Fibroblast of villous mesenchyme (primary cell): Measurements from ENCODE around the gene AFDN. TPM values are rescaled to one million over a fixed set of nuclear protein-coding genes. Genes with fewer than 3 reads are reported as not detected.

Source experiments
- DNase-seq: peaks from one replicate; pipeline ENCODE4 v3.0.0-alpha.2; 2010; ENCODE audit warnings: low read depth
- H3K4me3 ChIP-seq: 2 replicates; pipeline ENCODE4 v1.5.1; 2011; ENCODE audit warnings: low read depth, mild to moderate bottlenecking, low read length
- total RNA-seq: library from RNA; depleted of rRNA; stranded (reverse); fragments of >200 nt; gene quantifications from 2 replicates; pipeline ENCODE4 v1.2.3, GENCODE V29; 2012
- TF ChIP-seq, protein P1 (sequence below): IDR thresholded peaks from 2 replicates; pipeline ENCODE4 v1.5.1; 2012; ENCODE audit warnings: low read depth, mild to moderate bottlenecking, low read length; ENCODE audit not compliant: insufficient read depth

Gene AFDN
- total RNA-seq, 1 donor = 37.1 TPM

DNA sequence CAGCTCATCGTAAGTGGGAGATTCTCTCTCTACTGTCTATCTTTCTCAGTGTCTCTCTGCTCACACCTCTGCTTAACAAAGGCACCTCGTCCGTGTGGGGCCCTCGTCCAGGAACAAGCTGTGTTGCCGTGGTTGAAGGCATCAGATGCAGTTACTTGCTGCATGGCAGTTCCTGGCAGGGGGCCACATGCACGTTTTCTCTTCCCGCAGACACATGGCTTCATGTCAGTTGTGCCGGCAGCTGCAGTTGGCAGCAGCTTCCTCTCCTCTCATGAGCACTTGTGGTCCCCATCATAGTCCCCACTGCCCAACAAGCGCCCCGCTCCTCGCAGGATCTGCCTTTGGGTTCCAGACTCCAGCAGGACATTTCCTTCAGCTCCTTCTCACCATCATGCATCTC lies 7.1 kb upstream of the AFDN start:
- no peak for DNase-seq
- H3K4me3 ChIP-seq = no peak overlapping the region
- TF ChIP-seq, protein P1, sequence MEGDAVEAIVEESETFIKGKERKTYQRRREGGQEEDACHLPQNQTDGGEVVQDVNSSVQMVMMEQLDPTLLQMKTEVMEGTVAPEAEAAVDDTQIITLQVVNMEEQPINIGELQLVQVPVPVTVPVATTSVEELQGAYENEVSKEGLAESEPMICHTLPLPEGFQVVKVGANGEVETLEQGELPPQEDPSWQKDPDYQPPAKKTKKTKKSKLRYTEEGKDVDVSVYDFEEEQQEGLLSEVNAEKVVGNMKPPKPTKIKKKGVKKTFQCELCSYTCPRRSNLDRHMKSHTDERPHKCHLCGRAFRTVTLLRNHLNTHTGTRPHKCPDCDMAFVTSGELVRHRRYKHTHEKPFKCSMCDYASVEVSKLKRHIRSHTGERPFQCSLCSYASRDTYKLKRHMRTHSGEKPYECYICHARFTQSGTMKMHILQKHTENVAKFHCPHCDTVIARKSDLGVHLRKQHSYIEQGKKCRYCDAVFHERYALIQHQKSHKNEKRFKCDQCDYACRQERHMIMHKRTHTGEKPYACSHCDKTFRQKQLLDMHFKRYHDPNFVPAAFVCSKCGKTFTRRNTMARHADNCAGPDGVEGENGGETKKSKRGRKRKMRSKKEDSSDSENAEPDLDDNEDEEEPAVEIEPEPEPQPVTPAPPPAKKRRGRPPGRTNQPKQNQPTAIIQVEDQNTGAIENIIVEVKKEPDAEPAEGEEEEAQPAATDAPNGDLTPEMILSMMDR = no peak

DNA sequence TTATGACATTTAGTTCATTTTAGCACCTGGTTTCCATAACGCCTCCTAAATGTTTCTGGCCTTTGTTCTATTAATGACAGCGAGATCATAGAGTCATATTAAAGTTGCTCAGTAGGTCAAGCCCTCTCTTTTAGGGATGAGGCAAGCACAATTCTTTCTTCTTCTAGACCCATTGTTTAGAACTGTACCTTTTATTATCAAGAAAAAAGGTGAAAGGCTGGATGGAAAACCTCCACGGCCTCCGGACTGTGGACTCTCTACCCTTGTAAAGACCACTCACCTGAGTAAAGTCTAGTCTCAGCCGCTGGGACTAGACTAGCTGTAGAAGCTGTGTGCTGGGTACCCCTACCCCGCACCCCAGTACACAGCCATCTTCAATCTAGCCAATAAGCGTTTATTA lies 6.0 kb upstream of the AFDN start:
- no peak overlapping the region for H3K4me3 ChIP-seq
- TF ChIP-seq, protein P1 = no peak
- no peak for DNase-seq

DNA sequence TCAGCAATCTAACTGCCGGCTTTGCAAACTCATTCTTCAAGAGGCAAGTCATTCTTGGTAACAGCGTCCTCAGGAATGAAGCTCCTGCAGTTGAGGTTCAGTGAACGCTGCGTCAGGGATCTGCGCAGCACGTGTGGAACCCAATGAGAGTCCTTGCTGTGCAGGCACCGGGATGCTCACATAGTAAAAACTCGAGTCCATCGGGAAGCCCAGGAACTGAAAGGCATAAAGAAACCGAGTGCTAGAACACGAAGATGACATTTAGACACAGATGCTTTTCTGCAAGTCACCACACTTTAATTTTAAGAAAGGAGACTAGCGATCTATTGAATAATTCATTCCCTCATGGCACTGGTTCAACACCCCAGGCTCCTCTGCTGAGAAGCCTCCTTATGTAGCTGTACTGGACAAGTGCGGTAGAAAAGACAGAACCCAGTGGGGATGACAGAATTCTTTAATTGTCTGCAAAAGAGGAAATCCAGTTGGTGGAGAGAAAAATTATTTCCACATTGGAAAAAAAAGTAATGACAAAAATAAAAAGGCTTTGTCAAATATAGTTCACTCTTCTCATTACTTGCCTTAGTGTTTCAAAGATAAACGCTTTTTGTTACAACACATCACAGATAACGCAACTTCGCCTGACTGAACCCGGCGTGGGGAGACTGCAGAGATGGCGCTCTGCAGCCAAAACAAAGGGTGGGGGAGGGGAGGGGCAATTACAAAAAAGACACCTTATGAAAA lies 1.9 kb upstream of the AFDN start:
- H3K4me3 ChIP-seq = no peak overlapping the region
- TF ChIP-seq, protein P1 = no peak
- peak; percentile 27 for DNase-seq

DNA sequence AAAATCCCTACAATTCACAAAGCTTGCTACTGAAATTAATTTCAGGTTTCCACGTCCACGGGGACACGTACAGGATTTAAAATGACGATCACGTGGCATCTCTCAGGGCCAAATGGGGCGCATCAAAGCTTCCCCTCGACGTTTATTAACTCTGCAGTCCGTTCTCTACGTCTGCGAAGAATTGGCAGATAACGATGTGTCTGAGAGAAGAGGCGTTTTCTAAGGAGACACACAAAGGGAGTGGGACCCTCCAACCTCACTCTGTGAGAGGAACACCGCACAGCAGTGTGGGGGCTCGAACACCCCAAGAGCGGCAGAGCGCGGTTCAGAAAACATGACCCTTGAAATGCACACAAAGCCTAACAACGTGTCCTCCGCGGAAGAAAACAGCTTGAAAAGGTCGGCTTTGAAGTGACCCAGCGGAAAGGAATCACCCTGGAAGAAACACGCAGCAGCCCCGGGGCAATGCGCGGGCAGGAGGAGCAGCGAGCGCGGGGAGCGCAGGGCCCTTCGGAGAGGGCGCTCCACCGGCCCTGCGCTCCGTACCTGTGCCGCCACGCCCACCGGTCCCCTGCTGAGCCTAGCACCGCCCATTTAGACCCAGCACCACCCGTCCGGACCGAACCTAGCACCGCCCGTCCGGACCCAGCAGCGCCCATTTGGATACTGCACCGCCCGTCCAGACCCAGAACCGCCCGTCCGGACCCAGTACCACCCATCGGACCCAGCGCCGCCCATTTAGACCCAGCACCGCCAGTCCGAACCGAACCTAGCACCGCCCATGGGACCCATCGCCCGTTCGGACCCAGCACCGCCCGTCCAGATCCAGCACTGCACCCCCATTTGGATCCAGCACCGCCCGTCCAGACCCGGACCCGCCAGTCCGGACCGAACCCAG lies 1.1 kb upstream of the AFDN start:
- H3K4me3 ChIP-seq = peak overlapping the region; percentile 85
- peak; percentile 28 for DNase-seq
- TF ChIP-seq, protein P1 = no peak

DNA sequence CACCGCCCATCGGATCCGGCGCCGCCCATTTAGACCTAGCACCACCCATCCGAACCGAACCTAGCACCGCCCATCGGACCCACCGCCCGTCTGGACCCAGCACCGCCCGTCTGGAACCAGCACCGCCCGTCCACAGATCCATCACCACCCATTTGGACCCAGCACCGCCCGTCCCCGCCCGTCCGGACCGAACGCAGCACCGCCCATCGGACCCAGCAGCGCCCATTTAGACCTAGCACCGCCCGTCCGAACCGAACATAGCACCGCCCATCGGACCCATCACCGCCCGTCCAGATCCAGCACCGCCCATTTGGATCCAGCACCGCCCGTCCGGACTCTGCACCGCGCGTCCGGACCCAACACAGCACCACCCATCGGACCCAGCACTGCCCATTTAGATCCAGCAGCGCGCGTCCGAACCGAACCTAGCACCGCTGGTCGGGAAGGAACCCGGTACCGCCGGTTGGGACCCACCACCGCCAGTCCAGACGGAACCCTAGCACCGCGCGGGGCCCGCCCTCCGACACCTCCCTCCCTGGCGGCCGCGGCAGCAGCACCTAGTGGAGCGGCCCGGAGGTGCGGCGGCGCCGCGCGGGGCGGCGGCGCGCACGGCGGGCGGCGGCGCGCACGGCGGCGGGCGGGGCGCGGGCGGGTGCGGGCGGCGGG lies 348 bp upstream of the AFDN start:
- H3K4me3 ChIP-seq = peak overlapping the region; percentile 85
- TF ChIP-seq, protein P1 = peak; percentile 42
- peak; percentile 38 for DNase-seq

DNA sequence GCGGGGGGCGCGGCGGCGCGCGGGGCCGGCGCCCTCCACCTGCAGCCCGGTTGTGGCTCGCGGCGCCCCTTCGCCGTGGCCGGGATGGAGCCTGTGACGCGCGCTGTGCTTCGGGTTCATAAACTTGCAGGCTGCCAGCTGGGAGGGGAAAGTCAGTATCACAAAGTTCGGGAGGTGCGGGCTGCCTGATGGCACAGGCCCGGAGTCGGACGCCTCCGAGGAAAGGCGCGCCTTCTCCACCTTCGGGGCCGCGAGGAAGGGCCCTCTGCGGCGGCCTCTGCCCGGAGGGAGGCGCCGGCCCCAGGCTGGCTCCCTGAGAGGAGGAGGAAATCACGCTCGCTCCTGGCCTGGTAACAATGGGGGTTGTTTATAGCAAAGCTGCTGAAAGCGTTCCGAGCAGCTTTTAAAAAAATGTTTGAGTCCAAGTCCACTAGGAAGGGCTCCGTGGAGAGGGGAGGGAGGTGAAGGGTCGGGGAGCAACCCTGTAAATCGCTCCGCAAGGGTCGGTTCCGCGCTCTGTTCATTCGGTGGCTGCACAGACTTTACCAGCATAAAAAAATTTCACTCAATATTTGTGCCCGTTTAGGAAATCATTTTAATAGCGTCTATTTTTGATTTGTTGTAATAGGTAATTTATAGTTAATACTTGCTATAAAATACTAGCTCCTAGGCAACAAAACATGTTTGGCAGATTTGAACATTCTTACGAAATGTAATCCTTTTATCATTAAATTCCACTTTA lies 1.0 kb downstream of the AFDN start:
- peak overlapping the region; percentile 69 for H3K4me3 ChIP-seq
- peak; percentile 31 for DNase-seq
- TF ChIP-seq, protein P1 = peak; percentile 9
